GM12891 (cell line): ENCODE data around the gene MUSTN1.

Experiments used
- POLR2A ChIP-seq: IDR thresholded peaks from 2 replicates; pipeline ENCODE4 v1.6.1; 2011; ENCODE audit warnings: low read depth, low read length, control low read depth
- POU2F2 ChIP-seq: IDR thresholded peaks from 2 replicates; pipeline ENCODE4 v1.6.1; 2011; ENCODE audit warnings: low read depth, mild to moderate bottlenecking, control low read depth, low read length, moderate library complexity

- TF ChIP-seq POLR2A (no peak), POU2F2 (no peak)
Measured at GRCh38 chr3:52787246-52787645, 47.6 kb downstream of the MUSTN1 start.
